Pancreas (tissue), 10 donors: ENCODE measurements around the gene NRSN2. TPM values are rescaled to one million over a fixed set of nuclear protein-coding genes. Genes with fewer than 3 reads are reported as not detected.
"Not testable (repeated sequence)": the region's sequence is repeated elsewhere in the genome, so short reads cannot be mapped to it uniquely, and the experiment has no call there.

Source experiments
- ATAC-seq, 4 donors: fragments of 200-7000 bp; cut with Tn5 transposase; one replicate each; pipeline versions ENCODE4 v1.8.0 to v1.9.1; 2020; ENCODE audit warnings: mild to moderate bottlenecking in 4 of 4, moderate library complexity in 4 of 4
- DNase-seq, 6 donors: peaks; one replicate each; pipeline ENCODE4 v3.0.0-alpha.2; 2020
- FAIRE-seq: peaks from 2 replicates; lab custom pipeline; 2012; peaks lifted over from hg19 to GRCh38; lab: Jason Lieb, UNC
- H3K27ac ChIP-seq, 4 donors: fragments of 200-600 bp; sonication (generic); 1 replicate in 3 of 4; 2 replicates in 1 of 4; pipeline versions ENCODE4 v1.5.0 to v1.8.0; 2020
- H3K27me3 ChIP-seq, 4 donors: fragments of 200-600 bp; one replicate each; pipeline ENCODE4 v1.8.0; 2021
- H3K36me3 ChIP-seq, 3 donors: fragments of 200-600 bp; sonication (generic) in 1 of 3; one replicate each; pipeline versions ENCODE4 v1.5.0 to v1.8.0; 2020 to 2021
- H3K4me1 ChIP-seq, 3 donors: fragments of 200-600 bp; one replicate each; pipeline ENCODE4 v1.8.0; 2021
- H3K4me3 ChIP-seq, 4 donors: fragments of 200-600 bp; sonication (generic) in 2 of 4; one replicate each; pipeline versions ENCODE4 v1.5.0 to v1.8.0; 2020 to 2021
- H3K9me3 ChIP-seq, 4 donors: fragments of 200-600 bp; one replicate each; pipeline ENCODE4 v1.8.0; 2021
- WGBS, 2 donors: extraction: QIAGEN DNeasy Blood & Tissue Kit; methylation state at CpG; one replicate each; pipeline ENCODE4 v1.1.7; 2013; 5-methylcytosine and 5-hydroxymethylcytosine counted together
- intact Hi-C, 3 donors: fragments of 100-400 bp; cut with DNase I; formaldehyde crosslinking; loops; one replicate each; pipeline versions ENCODE4 v1.11.1 to v1.14.2; 2022
- polyA plus RNA-seq, 2 donors: library from polyadenylated mRNA; stranded (reverse); fragments of 200-250 nt; gene quantifications; one replicate each; pipeline ENCODE4 v1.2.3, GENCODE V29; 2013
- total RNA-seq, 6 donors: library from RNA; stranded (reverse); fragmentation: NEBNext Ultra II Directional in 4 of 6; extraction: Animal tissue kit (Norgen Biotek cat#: 25700) in 4 of 6; gene quantifications; one replicate each; pipeline versions ENCODE4 v1.2.1 to v1.2.4, GENCODE V29; 2021 to 2023
- TF ChIP-seq, protein P1 (sequence below), 4 donors: fragments of 200-600 bp; sonication (generic) in 3 of 4; IDR thresholded peaks; one replicate each; pipeline versions ENCODE4 v1.5.0 to v1.8.0; 2021; ENCODE audit warnings: antibody characterized with exemption in 4 of 4
- donor health status: healthy with polysubstance abuse.
- donor health status: DM: no; HTN: no; CAD: no; lungs with moderate emphysema.
- donor health status: DM: no; HTN: no; CAD: no.
- donor health status: control.
- donor health status: control.
- donor health status: Bipolar disorder and iron deficiency.
- donor health status: DM: yes; HTN: yes; CAD: no.
- donor health status: DM: no; HTN: no; CAD: no.
- donor health status: DM: no; HTN: no; CAD: no.
- donor health status: DM: yes; HTN: yes; CAD: no.

Gene NRSN2
- total and polyA plus RNA-seq, 8 donors, result 10.7 to 41.3 (median 18.2) TPM

DNA sequence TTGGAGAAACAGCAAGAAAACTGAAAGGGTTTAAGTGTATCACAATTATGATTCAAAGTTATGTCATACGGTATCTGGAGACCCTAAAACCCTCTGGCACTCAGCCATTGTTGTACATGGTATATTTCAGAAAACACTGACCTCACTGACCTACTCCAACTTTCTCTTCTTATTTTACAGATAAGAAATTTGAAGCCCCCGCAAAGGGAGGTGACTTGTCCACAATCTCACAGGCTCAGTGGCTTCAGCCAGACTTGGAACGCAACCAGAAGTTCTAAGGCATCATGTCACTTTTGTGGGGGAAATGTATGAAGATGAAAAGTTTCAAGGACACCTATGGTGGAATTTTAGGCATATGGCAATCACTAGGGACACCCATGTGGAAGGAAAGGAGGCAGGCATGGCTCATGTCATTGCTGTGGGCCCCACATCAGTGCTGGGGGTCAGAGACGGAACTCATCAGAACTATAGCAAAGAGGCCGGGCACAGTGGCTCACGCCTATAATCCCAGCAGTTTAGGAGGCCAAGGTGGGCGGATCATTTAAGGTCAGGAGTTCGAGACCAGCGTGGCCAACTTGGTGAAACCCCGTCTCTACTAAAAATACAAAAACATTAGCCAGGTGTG is 28.5 kb downstream of the NRSN2 start:
- ATAC-seq, result no peak
- WGBS, 2 donors, result 82 to 92% methylated on average over 10 of the region's 10 CpGs
- no peak for DNase-seq
- Histone ChIP-seq H3K9me3 (no peaks in the 10 kb centered on the region), H3K27me3 (no peaks in the 10 kb centered on the region), H3K4me1 (peaks cover 4 to 25% (median 10%) of the 10 kb centered on the region in 3 donors), H3K36me3 (no peaks in the 10 kb centered on the region), H3K4me3 (no peak overlapping the region), H3K27ac (no peak overlapping the region)
- no peak for FAIRE-seq
- TF ChIP-seq, protein P1, sequence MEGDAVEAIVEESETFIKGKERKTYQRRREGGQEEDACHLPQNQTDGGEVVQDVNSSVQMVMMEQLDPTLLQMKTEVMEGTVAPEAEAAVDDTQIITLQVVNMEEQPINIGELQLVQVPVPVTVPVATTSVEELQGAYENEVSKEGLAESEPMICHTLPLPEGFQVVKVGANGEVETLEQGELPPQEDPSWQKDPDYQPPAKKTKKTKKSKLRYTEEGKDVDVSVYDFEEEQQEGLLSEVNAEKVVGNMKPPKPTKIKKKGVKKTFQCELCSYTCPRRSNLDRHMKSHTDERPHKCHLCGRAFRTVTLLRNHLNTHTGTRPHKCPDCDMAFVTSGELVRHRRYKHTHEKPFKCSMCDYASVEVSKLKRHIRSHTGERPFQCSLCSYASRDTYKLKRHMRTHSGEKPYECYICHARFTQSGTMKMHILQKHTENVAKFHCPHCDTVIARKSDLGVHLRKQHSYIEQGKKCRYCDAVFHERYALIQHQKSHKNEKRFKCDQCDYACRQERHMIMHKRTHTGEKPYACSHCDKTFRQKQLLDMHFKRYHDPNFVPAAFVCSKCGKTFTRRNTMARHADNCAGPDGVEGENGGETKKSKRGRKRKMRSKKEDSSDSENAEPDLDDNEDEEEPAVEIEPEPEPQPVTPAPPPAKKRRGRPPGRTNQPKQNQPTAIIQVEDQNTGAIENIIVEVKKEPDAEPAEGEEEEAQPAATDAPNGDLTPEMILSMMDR (IDR thresholded peaks at IDR 0.05), result no peak
- intact Hi-C loops, result no loop called here

DNA sequence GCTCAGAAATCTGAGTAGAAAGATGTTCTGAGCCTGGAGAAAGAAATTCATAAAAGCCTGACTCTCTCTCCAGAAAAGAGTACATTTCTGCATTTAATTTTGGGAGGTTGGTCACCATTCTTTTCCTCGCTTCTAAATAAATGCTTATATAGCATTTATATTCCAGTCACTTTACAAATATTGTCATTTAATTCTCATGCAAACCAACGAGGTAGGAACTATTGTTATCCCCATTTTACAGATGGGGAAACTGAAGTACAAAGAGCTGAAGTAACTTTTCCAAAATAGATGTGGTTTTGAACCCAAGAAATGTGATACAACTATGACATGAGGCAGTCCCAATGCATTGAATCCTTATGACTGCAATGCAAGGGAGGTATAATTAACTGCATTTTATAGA is 29.2 kb downstream of the NRSN2 start:
- WGBS, 2 donors, result 17 to 43% methylated on average over 2 of the region's 2 CpGs

GRCh38 chr20:376750-377149 is 29.8 kb downstream of the NRSN2 start:
- H3K36me3 ChIP-seq, result no peaks in the 10 kb centered on the region
- ATAC-seq, result no peak

More for the DNA sequence above, 29.2 kb downstream of the NRSN2 start:
- Histone ChIP-seq H3K4me3 (no peak overlapping the region), H3K27me3 (no peaks in the 10 kb centered on the region), H3K4me1 (peaks cover 0 to 19% (median 10%) of the 10 kb centered on the region in 3 donors), H3K9me3 (no peaks in the 10 kb centered on the region), H3K36me3 (no peaks in the 10 kb centered on the region), H3K27ac (no peak overlapping the region)
- no peak for ATAC-seq
- FAIRE-seq, result no peak
- intact Hi-C loops, result no loop called here
- TF ChIP-seq, protein P1 (IDR thresholded peaks at IDR 0.05), result no peak
- DNase-seq, result no peak

DNA sequence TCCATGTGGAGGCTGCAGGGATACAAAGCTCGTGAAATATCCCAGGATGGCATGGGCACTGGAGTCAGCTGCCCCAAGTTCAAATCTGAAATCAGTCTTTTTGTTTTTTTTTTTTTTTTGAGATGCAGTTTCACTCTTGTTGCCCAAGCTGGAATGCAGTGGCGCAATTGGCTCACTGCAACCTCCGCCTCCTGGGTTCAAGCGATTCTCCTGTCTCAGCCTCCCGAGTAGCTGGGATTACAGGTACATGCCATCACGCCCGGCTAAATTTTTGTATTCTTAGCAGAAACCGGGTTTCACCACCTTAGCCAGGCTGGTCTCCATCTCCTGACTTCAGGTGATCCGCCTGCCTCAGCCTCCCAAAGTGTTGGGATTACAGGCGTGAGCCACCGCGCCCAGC is 30.7 kb downstream of the NRSN2 start:
- H3K36me3 ChIP-seq, H3K27ac ChIP-seq, intact Hi-C loops, ATAC-seq, H3K9me3 ChIP-seq, H3K27me3 ChIP-seq, FAIRE-seq, H3K4me1 ChIP-seq, H3K4me3 ChIP-seq: not testable (repeated sequence)
- WGBS, 2 donors, result 88 to 90% methylated on average over 12 of the region's 12 CpGs
- DNase-seq, result peak in 1 of 6 donors; percentile 9

More at GRCh38 chr20:376750-377149, 29.8 kb downstream of the NRSN2 start:
- 70 to 100% methylated on average over 2 of the region's 2 CpGs for WGBS, 2 donors
- intact Hi-C loops, result no loop called here
- Histone ChIP-seq H3K27ac (no peak overlapping the region), H3K9me3 (no peaks in the 10 kb centered on the region), H3K4me1 (peaks cover 0 to 14% (median 5%) of the 10 kb centered on the region in 3 donors), H3K4me3 (no peak overlapping the region), H3K27me3 (no peaks in the 10 kb centered on the region)
- TF ChIP-seq, protein P1 (IDR thresholded peaks at IDR 0.05), result no peak
- DNase-seq (no peak), FAIRE-seq (no peak)

DNA sequence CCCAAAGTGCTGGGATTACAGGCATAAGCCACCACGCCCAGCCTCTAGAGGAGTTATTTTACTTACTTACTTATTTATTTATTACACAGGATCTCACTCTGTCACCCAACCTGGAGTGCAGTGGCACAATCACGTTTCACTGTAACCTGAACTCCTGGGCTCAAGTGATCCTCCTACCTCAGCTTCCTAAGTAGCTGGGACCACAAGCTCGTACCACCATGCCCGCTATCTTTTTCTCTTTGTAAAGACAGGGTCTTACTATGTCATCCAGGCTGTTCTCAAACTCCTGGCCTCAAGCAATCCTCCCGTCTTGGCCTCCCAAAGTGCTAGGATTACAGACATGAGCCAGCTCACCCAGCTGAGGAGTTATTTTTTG is 32.0 kb downstream of the NRSN2 start:
- TF ChIP-seq, protein P1 (IDR thresholded peaks at IDR 0.05), result no peak
- DNase-seq (no peak), FAIRE-seq (no peak), ATAC-seq (no peak)
- H3K27me3 ChIP-seq, result no peaks in the 10 kb centered on the region
- H3K27ac ChIP-seq, result no peak overlapping the region
- no peaks in the 10 kb centered on the region for H3K9me3 ChIP-seq
- H3K36me3 ChIP-seq, result no peaks in the 10 kb centered on the region
- WGBS, 2 donors, result 81 to 82% methylated on average over 5 of the region's 5 CpGs
- intact Hi-C loops, result no loop called here
- no peaks in the 10 kb centered on the region for H3K4me1 ChIP-seq
- H3K4me3 ChIP-seq, result no peak overlapping the region
